H1 (cell line): Measurements from ENCODE around the gene CMTM5. TPM values are rescaled to one million over a fixed set of nuclear protein-coding genes. Genes with fewer than 3 reads are reported as not detected.

Experiments used
- CHD2 ChIP-seq: IDR thresholded peaks from 2 replicates; pipeline ENCODE4 v1.6.1; 2012; ENCODE audit warnings: low read length, improper control_type of control experiment
- RXRA ChIP-seq: IDR thresholded peaks from 2 replicates; pipeline ENCODE4 v1.6.1; 2011; ENCODE audit warnings: low read depth, mild to moderate bottlenecking, low read length, moderate library complexity; ENCODE audit not compliant: insufficient read depth
- polyA plus RNA-seq, 7 experiments: library from polyadenylated mRNA; depleted of rRNA in 3 of 7; stranded (reverse) in 5 of 7; unstranded in 2 of 7; fragments of >200 nt in 5 of 7; fragments of 200-250 nt in 2 of 7; gene quantifications; 1 replicate in 5 of 7; 2 replicates in 1 of 7; 4 replicates in 1 of 7; pipeline versions ENCODE4 v1.2.1 to v1.2.3, GENCODE V29; 2011 to 2013; ENCODE audit warnings: missing spikeins in 2 of 7, mixed read lengths in 2 of 7
- total RNA-seq: library from RNA; stranded (reverse); fragmentation: NEBNext Ultra II Directional; extraction: Animal tissue kit (Norgen Biotek cat#: 25700); gene quantifications from 2 replicates; pipeline ENCODE4 v1.2.1, GENCODE V29; 2021
- TF ChIP-seq, protein P1 (sequence below): fragments of 300-600 bp; sonication (generic); IDR thresholded peaks from 2 replicates; pipeline ENCODE4 v1.7.1; 2012; ENCODE audit warnings: low read length, moderate library complexity, mild to moderate bottlenecking, inconsistent platforms; ENCODE audit not compliant: insufficient replicate concordance

CMTM5 gene
- total and polyA plus RNA-seq, 2 of the 8 experiments (the other 6 are each of a cell fraction or from before 2014, with no cell fraction given), result 2.1 TPM; not detected in 1

DNA sequence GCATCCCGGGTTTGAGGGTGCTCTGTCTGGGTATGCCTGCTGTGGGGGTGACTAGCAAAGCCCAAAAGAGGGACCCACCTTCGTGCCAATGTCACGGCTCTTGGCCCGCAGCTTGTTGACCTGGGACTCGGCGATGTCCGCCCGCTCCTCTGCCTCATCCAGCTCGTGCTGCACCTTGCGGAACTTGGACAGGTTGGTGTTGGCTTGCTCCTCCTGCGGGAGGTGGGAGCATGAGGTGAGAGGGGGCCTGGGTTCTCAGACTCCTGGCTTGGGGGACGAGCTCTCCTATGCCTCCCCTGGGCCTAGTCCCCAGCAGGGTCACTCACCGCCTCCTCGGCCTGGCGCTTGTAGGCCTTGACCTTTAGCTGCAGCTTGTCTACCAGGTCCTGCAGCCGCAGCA lies 36.8 kb downstream of the CMTM5 start (continued):
- TF ChIP-seq, protein P1, sequence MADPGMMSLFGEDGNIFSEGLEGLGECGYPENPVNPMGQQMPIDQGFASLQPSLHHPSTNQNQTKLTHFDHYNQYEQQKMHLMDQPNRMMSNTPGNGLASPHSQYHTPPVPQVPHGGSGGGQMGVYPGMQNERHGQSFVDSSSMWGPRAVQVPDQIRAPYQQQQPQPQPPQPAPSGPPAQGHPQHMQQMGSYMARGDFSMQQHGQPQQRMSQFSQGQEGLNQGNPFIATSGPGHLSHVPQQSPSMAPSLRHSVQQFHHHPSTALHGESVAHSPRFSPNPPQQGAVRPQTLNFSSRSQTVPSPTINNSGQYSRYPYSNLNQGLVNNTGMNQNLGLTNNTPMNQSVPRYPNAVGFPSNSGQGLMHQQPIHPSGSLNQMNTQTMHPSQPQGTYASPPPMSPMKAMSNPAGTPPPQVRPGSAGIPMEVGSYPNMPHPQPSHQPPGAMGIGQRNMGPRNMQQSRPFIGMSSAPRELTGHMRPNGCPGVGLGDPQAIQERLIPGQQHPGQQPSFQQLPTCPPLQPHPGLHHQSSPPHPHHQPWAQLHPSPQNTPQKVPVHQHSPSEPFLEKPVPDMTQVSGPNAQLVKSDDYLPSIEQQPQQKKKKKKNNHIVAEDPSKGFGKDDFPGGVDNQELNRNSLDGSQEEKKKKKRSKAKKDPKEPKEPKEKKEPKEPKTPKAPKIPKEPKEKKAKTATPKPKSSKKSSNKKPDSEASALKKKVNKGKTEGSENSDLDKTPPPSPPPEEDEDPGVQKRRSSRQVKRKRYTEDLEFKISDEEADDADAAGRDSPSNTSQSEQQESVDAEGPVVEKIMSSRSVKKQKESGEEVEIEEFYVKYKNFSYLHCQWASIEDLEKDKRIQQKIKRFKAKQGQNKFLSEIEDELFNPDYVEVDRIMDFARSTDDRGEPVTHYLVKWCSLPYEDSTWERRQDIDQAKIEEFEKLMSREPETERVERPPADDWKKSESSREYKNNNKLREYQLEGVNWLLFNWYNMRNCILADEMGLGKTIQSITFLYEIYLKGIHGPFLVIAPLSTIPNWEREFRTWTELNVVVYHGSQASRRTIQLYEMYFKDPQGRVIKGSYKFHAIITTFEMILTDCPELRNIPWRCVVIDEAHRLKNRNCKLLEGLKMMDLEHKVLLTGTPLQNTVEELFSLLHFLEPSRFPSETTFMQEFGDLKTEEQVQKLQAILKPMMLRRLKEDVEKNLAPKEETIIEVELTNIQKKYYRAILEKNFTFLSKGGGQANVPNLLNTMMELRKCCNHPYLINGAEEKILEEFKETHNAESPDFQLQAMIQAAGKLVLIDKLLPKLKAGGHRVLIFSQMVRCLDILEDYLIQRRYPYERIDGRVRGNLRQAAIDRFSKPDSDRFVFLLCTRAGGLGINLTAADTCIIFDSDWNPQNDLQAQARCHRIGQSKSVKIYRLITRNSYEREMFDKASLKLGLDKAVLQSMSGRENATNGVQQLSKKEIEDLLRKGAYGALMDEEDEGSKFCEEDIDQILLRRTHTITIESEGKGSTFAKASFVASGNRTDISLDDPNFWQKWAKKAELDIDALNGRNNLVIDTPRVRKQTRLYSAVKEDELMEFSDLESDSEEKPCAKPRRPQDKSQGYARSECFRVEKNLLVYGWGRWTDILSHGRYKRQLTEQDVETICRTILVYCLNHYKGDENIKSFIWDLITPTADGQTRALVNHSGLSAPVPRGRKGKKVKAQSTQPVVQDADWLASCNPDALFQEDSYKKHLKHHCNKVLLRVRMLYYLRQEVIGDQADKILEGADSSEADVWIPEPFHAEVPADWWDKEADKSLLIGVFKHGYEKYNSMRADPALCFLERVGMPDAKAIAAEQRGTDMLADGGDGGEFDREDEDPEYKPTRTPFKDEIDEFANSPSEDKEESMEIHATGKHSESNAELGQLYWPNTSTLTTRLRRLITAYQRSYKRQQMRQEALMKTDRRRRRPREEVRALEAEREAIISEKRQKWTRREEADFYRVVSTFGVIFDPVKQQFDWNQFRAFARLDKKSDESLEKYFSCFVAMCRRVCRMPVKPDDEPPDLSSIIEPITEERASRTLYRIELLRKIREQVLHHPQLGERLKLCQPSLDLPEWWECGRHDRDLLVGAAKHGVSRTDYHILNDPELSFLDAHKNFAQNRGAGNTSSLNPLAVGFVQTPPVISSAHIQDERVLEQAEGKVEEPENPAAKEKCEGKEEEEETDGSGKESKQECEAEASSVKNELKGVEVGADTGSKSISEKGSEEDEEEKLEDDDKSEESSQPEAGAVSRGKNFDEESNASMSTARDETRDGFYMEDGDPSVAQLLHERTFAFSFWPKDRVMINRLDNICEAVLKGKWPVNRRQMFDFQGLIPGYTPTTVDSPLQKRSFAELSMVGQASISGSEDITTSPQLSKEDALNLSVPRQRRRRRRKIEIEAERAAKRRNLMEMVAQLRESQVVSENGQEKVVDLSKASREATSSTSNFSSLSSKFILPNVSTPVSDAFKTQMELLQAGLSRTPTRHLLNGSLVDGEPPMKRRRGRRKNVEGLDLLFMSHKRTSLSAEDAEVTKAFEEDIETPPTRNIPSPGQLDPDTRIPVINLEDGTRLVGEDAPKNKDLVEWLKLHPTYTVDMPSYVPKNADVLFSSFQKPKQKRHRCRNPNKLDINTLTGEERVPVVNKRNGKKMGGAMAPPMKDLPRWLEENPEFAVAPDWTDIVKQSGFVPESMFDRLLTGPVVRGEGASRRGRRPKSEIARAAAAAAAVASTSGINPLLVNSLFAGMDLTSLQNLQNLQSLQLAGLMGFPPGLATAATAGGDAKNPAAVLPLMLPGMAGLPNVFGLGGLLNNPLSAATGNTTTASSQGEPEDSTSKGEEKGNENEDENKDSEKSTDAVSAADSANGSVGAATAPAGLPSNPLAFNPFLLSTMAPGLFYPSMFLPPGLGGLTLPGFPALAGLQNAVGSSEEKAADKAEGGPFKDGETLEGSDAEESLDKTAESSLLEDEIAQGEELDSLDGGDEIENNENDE, result no peak
- TF ChIP-seq CHD2, result no peak
- TF ChIP-seq RXRA, result no peak
